Sigmoid colon (tissue), 4 donors: ENCODE data around the gene KCNIP1.

ENCODE experiments used
- EP300 ChIP-seq, 4 donors: sonication (generic); formaldehyde crosslinking; IDR thresholded peaks; one replicate each; pipeline ENCODE4 v1.6.1; 2017; ENCODE audit warnings: antibody characterized with exemption in 4 of 4
- POLR2A ChIP-seq, 2 donors: fragments of 450-650 bp; IDR thresholded peaks; one replicate each; pipeline ENCODE4 v1.6.1; 2016; ENCODE audit warnings: antibody characterized with exemption in 2 of 2, mild to moderate bottlenecking in 2 of 2, moderate library complexity in 2 of 2
- POLR2AphosphoS5 ChIP-seq, 4 donors: sonication (generic); formaldehyde crosslinking; IDR thresholded peaks; one replicate each; pipeline ENCODE4 v1.6.1; 2017; ENCODE audit warnings: antibody characterized with exemption in 4 of 4
- TF ChIP-seq, protein P1 (sequence below), 4 experiments: fragments of 450-650 bp in 3 of 4; fragments of 200-600 bp in 1 of 4; IDR thresholded peaks; one replicate each; pipeline ENCODE4 v1.5.1; 2016 to 2019; ENCODE audit warnings: antibody characterized with exemption in 4 of 4, mild to moderate bottlenecking in 3 of 4, moderate library complexity in 2 of 4

DNA sequence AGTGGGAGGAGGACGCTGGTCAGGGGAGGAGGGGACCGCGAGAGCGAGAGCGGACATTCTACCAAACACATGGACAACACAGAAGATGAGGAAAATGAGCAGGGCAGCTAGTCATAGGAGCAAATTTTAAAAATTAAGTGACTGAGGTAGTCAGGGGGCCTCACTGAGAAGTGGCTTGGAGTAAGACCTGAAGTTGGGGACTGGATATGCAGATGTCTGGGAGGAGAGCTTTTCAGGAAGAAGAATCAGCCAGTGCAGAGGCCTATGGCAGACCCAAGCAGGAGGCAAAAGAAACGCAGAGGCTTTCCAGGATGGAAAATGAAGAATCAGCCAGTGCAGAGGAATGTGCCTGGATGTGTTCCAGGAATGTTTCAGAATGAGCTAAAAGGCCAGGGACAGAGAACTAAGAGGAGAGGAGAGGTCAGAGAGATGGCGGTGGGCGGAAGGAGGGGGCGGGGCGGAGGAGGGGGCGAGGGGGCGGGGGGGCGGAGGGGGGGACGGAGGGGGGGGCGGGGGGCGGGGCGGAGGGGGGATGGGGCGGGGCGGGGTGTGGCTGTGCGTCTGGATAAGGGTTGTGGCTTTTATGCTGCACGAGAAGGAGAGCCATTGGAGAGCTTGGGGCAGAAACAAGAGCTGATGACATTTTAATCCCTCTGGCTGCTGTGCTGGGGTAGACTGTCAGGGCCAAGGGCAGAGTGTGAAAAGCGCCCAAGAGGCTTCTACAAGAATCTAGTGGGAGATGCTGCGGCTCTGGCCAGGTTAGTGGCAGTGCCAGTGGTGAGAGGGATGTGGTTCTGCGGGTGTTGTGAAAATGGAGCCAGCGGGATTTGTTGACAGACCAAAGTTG is 129.6 kb downstream of the KCNIP1 start:
- TF ChIP-seq, protein P1, sequence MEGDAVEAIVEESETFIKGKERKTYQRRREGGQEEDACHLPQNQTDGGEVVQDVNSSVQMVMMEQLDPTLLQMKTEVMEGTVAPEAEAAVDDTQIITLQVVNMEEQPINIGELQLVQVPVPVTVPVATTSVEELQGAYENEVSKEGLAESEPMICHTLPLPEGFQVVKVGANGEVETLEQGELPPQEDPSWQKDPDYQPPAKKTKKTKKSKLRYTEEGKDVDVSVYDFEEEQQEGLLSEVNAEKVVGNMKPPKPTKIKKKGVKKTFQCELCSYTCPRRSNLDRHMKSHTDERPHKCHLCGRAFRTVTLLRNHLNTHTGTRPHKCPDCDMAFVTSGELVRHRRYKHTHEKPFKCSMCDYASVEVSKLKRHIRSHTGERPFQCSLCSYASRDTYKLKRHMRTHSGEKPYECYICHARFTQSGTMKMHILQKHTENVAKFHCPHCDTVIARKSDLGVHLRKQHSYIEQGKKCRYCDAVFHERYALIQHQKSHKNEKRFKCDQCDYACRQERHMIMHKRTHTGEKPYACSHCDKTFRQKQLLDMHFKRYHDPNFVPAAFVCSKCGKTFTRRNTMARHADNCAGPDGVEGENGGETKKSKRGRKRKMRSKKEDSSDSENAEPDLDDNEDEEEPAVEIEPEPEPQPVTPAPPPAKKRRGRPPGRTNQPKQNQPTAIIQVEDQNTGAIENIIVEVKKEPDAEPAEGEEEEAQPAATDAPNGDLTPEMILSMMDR (IDR thresholded peaks at IDR 0.05) = peak in 1 of 4 experiments; percentile 1
- TF ChIP-seq POLR2A (IDR thresholded peaks at IDR 0.05) (no peak), EP300 (IDR thresholded peaks at IDR 0.05) (no peak), POLR2AphosphoS5 (IDR thresholded peaks at IDR 0.05) (peak in 3 of 4 donors; percentile 33 to 58 (median 56))
